Dendritic cell treated with granulocyte-macrophage colony-stimulating factor and Interleukin-4, amounts not matched to agents 40 ng/mL and 50 ng/mL, for 4 days (primary cell): ENCODE measurements around the gene AXIN1.

Experiments
- H3K27ac Mint-ChIP-seq: one replicate; pipeline ENCODE4 v1.8.0; 2022; ENCODE audit warnings: mild to moderate bottlenecking, mixed read lengths
- H3K27me3 Mint-ChIP-seq: one replicate; pipeline ENCODE4 v1.8.0; 2022; ENCODE audit warnings: mild to moderate bottlenecking, mixed read lengths
- H3K36me3 Mint-ChIP-seq: one replicate; pipeline ENCODE4 v1.8.0; 2022; ENCODE audit warnings: low read depth, mixed read lengths
- H3K4me1 Mint-ChIP-seq: one replicate; pipeline ENCODE4 v1.8.0; 2022; ENCODE audit warnings: low read depth, mixed read lengths
- H3K4me3 Mint-ChIP-seq: one replicate; pipeline ENCODE4 v1.8.0; 2022; ENCODE audit warnings: mild to moderate bottlenecking, moderate library complexity, mixed read lengths
- H3K9me3 Mint-ChIP-seq: one replicate; pipeline ENCODE4 v1.8.0; 2022; ENCODE audit warnings: mixed read lengths
- intact Hi-C: fragments of 100-400 bp; cut with micrococcal nuclease; formaldehyde crosslinking; loops from one replicate; pipeline ENCODE4 v1.15.0; 2022

AXIN1 gene

DNA sequence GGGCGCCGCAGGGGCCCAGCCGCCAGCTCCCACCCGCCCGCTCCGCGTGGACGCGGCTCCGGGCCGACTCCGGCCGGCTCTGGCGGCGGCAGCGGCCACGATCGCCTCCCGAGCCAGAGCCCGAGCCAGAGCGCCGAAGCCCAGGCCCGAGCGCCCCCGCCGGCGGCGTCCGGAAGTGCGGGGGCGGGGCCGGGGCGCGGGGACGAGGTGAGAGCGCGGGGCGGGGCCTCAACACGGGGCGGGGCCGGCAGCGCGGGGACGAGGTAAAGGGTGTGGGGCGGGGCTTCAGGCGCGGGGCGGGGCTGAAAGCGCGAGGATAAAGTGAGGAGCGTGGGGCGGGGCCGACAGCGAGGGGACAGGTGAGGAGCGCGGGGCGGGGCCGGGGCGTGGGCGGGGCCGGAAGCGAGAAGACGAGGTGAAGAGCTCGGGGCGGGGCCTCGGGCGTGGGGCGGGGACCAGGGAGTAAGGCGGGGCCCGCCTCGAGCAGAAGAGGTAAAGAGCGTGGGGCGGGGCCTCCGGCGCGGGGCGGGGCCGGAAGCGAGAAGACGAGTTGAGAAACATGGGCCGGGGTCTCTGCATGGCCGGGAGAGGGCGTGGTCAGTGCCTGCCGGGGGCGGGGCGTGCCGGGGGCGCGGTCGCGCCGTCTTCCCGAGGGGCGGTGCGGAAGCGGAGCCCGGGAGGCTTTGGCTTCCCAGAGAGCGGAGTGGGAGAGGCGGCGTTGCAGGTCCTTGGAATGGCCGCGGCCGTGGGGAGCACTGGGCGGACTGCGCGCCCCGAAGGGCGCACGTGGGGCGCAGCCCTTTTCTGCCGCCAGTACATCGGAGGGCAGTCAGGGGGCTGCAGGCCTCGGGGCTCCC is at the start of gene AXIN1:
TSS of gene AXIN1 (minus strand) at position 177 of the 857 bp plus-strand sequence. CDS start 5,698 bp downstream, outside the sequence.
- peak within 1 kb of the TSS; percentile 73 for H3K4me3 Mint-ChIP-seq
- H3K4me1 Mint-ChIP-seq: peaks cover 38% of the 10 kb centered on the region
- intact Hi-C loops: loop anchor here (1.0 to 5.0 kb wide), 2 partner anchors 35 to 117 kb away; no protein-coding TSS in a partner anchor
- H3K27me3 Mint-ChIP-seq: no peaks in the 10 kb centered on the region
- peaks cover 9% of the 10 kb centered on the region for H3K36me3 Mint-ChIP-seq
- H3K9me3 Mint-ChIP-seq: no peaks in the 10 kb centered on the region
- peak within 1 kb of the TSS; percentile 37 for H3K27ac Mint-ChIP-seq

DNA sequence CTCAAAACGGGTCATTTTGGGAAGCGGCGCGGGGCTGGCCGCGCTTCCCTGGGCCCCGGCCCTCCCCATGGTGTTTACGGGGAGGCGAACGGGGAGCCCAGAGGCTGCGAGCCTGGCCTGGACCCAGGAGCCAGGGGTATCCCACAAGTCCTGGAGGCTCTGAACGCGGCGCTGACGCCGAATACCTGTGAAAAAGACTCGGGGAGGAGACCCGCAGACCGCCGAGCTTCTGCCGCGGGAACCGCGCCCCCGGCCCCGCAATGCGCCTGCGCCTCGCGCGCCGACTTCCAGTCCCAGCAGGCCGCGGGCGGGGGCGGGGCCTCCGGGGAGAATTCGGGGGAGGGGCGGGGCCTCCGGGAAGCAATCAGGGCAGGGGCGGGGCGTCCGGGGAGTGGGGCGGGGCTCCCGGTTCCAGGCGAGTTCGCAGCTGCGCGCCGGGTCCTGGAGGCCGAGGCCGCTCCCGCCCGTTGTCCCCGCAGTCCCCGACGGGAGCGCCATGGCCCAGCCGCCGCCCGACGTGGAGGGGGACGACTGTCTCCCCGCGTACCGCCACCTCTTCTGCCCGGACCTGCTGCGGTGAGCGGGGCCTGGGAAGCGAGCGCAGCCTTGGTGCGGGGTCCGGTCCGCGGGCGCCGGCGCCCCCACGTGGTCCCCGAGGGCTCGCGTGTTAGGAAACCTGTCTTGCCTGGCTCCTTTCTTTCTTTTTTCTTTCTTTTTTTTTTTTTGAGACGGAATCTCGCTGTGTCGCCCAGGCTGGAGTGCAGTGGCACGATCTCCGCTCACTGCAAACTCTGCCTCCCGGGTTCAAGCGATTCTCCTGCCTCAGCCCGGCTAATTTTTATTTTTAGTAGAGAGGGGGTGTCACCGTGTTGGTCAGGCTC is 49.2 kb upstream of the AXIN1 start, which contains the start of gene DECR2:
TSS of gene DECR2 (plus strand) at position 418 of the 881 bp plus-strand sequence. CDS start at position 497, 79 bp downstream.
- peaks cover 30% of the 10 kb centered on the region for H3K36me3 Mint-ChIP-seq
- intact Hi-C loops: no loop called here
- peak within 1 kb of the TSS; percentile 98 for H3K27ac Mint-ChIP-seq
- H3K4me3 Mint-ChIP-seq: peak within 1 kb of the TSS; percentile 93
- no peaks in the 10 kb centered on the region for H3K9me3 Mint-ChIP-seq
- H3K27me3 Mint-ChIP-seq: no peaks in the 10 kb centered on the region
- peaks cover 32% of the 10 kb centered on the region for H3K4me1 Mint-ChIP-seq

DNA sequence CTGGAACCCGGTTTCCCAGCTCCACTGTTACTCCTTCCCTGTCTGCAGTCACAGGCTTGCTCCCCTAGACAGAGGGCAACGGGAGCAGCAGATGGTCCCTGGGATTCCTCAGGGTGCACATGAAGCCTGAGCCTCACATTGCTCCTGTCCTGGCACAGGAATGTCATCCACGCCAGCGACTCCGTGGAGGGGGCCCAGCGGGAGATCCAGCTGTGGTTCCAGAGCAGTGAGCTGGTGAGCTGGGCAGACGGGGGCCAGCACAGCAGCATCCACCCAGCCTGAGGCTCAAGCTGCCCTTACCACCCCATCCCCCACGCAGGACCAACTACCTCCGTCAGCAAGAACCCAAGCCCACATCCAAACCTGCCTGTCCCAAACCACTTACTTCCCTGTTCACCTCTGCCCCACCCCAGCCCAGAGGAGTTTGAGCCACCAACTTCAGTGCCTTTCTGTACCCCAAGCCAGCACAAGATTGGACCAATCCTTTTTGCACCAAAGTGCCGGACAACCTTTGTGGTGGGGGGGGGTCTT is 47.6 kb upstream of the AXIN1 start:
- Mint-ChIP-seq H3K36me3 (peaks cover 30% of the 10 kb centered on the region), H3K27me3 (no peaks in the 10 kb centered on the region), H3K27ac (peak overlapping the region; percentile 98), H3K4me3 (peak overlapping the region; percentile 93), H3K4me1 (peaks cover 40% of the 10 kb centered on the region), H3K9me3 (no peaks in the 10 kb centered on the region)
- intact Hi-C loops: no loop called here

GRCh38 chr16:399340-400019 is 47.0 kb upstream of the AXIN1 start:
- intact Hi-C loops: no loop called here
- Mint-ChIP-seq H3K27ac (peak overlapping the region; percentile 98), H3K27me3 (no peaks in the 10 kb centered on the region), H3K9me3 (no peaks in the 10 kb centered on the region), H3K4me3 (peak overlapping the region; percentile 93), H3K4me1 (peaks cover 40% of the 10 kb centered on the region), H3K36me3 (peaks cover 30% of the 10 kb centered on the region)

- peak overlapping the region; percentile 60 for H3K4me3 Mint-ChIP-seq
- peaks cover 40% of the 10 kb centered on the region for H3K4me1 Mint-ChIP-seq
- H3K27ac Mint-ChIP-seq: peak overlapping the region; percentile 98
These were observed 46.2 kb upstream of the AXIN1 start for GRCh38 chr16:398561-399339.

DNA sequence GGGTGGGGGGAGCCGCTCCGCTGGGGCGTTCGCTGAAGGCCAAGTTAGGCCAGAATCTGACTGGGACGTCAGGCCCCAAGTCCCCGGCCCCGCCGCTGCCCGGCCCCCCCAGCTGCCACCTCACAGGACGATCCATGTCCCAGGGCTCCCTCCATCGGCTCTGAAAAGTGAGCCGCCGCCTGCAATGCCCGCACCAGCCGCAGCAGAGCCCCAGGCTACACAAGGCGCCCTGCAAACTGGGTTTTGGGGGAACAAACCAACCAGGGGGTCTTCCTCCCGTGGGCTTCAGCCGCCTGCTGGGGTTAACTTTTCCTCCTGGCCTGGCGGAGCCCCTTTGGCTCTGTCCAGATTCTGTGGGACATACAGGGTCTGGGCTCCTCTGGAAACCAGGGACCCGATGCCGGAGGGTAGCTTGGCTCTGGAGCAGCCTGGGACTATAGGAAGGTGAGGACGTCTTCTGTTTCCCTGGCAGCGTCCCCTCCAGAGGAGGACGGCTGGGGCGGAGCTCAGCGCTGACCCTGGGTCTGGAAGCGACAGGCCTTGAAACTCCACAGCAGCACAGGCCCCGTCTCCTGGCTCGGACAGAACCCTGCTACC is 45.3 kb upstream of the AXIN1 start:
- Mint-ChIP-seq H3K9me3 (no peaks in the 10 kb centered on the region), H3K4me3 (peak overlapping the region; percentile 60), H3K27me3 (no peaks in the 10 kb centered on the region), H3K27ac (peak overlapping the region; percentile 15), H3K4me1 (peaks cover 41% of the 10 kb centered on the region), H3K36me3 (peaks cover 30% of the 10 kb centered on the region)
- intact Hi-C loops: no loop called here

More at GRCh38 chr16:398561-399339, 46.2 kb upstream of the AXIN1 start:
- intact Hi-C loops: no loop called here
- Mint-ChIP-seq H3K27me3 (no peaks in the 10 kb centered on the region), H3K36me3 (peaks cover 30% of the 10 kb centered on the region), H3K9me3 (no peaks in the 10 kb centered on the region)

DNA sequence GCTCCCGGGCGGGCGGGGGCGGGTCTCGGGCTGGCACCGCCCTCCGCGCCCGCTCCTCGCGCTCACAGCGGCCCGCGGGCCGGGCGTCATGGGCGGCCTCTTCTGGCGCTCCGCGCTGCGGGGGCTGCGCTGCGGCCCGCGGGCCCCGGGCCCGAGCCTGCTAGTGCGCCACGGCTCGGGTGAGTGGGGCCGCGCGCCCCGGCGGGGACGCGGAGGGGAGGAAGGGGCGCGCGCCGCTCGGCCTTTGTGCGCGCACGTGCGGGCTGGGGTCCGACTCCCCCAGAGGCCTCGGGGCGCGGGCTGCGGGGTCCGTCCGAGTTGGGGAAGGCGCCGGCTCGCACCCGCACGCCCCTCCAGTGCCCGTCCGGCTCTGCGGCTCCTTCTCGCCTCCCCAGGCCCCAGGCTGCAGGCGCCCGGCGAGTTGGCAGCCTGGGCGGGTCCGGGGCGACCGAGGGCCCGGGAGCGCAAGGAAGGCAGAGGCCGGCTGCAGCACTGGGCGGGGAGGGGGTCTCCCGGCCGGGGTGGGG is 44.7 kb upstream of the AXIN1 start, which contains the start of gene NME4:
TSS of gene NME4 (plus strand) at position 65 of the 527 bp plus-strand sequence. CDS start at position 89, 24 bp downstream.
- Mint-ChIP-seq H3K36me3 (peaks cover 30% of the 10 kb centered on the region), H3K27me3 (no peaks in the 10 kb centered on the region), H3K27ac (peak within 1 kb of the TSS; percentile 80), H3K4me3 (peak within 1 kb of the TSS; percentile 79), H3K4me1 (peaks cover 46% of the 10 kb centered on the region), H3K9me3 (no peaks in the 10 kb centered on the region)
- intact Hi-C loops: no loop called here

GRCh38 chr16:396605-397004 is 44.1 kb upstream of the AXIN1 start:
- Mint-ChIP-seq H3K27ac (peak overlapping the region; percentile 80), H3K36me3 (peaks cover 30% of the 10 kb centered on the region), H3K4me1 (peaks cover 46% of the 10 kb centered on the region), H3K27me3 (no peaks in the 10 kb centered on the region), H3K9me3 (no peaks in the 10 kb centered on the region), H3K4me3 (peak overlapping the region; percentile 79)
- intact Hi-C loops: loop anchor here (1.0 kb wide), 1 partner anchor 14 kb away; no protein-coding TSS in a partner anchor

- peak overlapping the region; percentile 79 for H3K4me3 Mint-ChIP-seq
- H3K4me1 Mint-ChIP-seq: peaks cover 46% of the 10 kb centered on the region
- H3K27ac Mint-ChIP-seq: peak overlapping the region; percentile 80
- no peaks in the 10 kb centered on the region for H3K9me3 Mint-ChIP-seq
- intact Hi-C loops: loop anchor here (1.0 kb wide), 1 partner anchor 14 kb away; no protein-coding TSS in a partner anchor
- no peaks in the 10 kb centered on the region for H3K27me3 Mint-ChIP-seq
- peaks cover 26% of the 10 kb centered on the region for H3K36me3 Mint-ChIP-seq
These were observed 43.7 kb upstream of the AXIN1 start for GRCh38 chr16:396199-396598.

- no peak overlapping the region for H3K4me3 Mint-ChIP-seq
- peak overlapping the region; percentile 64 for H3K27ac Mint-ChIP-seq
- intact Hi-C loops: no loop called here
These were observed 40.0 kb upstream of the AXIN1 start for GRCh38 chr16:392450-393030.

GRCh38 chr16:391885-392335 is 39.4 kb upstream of the AXIN1 start:
- Mint-ChIP-seq H3K4me1 (peaks cover 16% of the 10 kb centered on the region), H3K27ac (no peak overlapping the region), H3K4me3 (no peak overlapping the region)

More at GRCh38 chr16:392450-393030, 40.0 kb upstream of the AXIN1 start:
- Mint-ChIP-seq H3K27me3 (peaks cover 2% of the 10 kb centered on the region), H3K36me3 (no peaks in the 10 kb centered on the region), H3K9me3 (no peaks in the 10 kb centered on the region), H3K4me1 (peaks cover 16% of the 10 kb centered on the region)

GRCh38 chr16:389352-389751 is 36.8 kb upstream of the AXIN1 start:
- Mint-ChIP-seq H3K4me3 (no peak overlapping the region), H3K9me3 (no peaks in the 10 kb centered on the region), H3K27me3 (peaks cover 2% of the 10 kb centered on the region), H3K36me3 (peaks cover 7% of the 10 kb centered on the region), H3K4me1 (peaks cover 14% of the 10 kb centered on the region), H3K27ac (no peak overlapping the region)
- intact Hi-C loops: no loop called here

More at GRCh38 chr16:391885-392335, 39.4 kb upstream of the AXIN1 start:
- no peaks in the 10 kb centered on the region for H3K9me3 Mint-ChIP-seq
- intact Hi-C loops: no loop called here
- no peaks in the 10 kb centered on the region for H3K36me3 Mint-ChIP-seq
- peaks cover 2% of the 10 kb centered on the region for H3K27me3 Mint-ChIP-seq
